Measurements from ENCODE around the gene TMEM164.

Gene TMEM164

GRCh38 chrX:110171442-110171841 is 168.5 kb downstream of the TMEM164 start:
- DNase-seq: no peak

GRCh38 chrX:110172215-110172614 is 169.3 kb downstream of the TMEM164 start:
- DNase-seq: no peak

GRCh38 chrX:110173192-110174175 is 170.6 kb downstream of the TMEM164 start:
- DNase-seq: no peak

GRCh38 chrX:110175146-110175545 is 172.2 kb downstream of the TMEM164 start:
- DNase-seq: peak; percentile 48 to 77 (median 76)

GRCh38 chrX:110175696-110176095 is 172.8 kb downstream of the TMEM164 start:
- no peak for DNase-seq

GRCh38 chrX:110178179-110178865 is 175.4 kb downstream of the TMEM164 start:
- DNase-seq: no peak

GRCh38 chrX:110180176-110180927 is 177.4 kb downstream of the TMEM164 start:
- no peak for DNase-seq

- no peak for DNase-seq
Measured at GRCh38 chrX:110180928-110181310, 178.0 kb downstream of the TMEM164 start.

GRCh38 chrX:110181459-110182137 is 178.7 kb downstream of the TMEM164 start:
- DNase-seq: no peak

GRCh38 chrX:110182362-110182761 is 179.4 kb downstream of the TMEM164 start:
- no peak for DNase-seq

- no peak for DNase-seq
Measured at GRCh38 chrX:110182865-110183264, 180.0 kb downstream of the TMEM164 start.

GRCh38 chrX:110183314-110183713 is 180.4 kb downstream of the TMEM164 start:
- no peak for DNase-seq

GRCh38 chrX:110188701-110189558 is 186.0 kb downstream of the TMEM164 start:
- DNase-seq: peak in 2 of 4 experiments; percentile 9 to 23

GRCh38 chrX:110192516-110192915 is 189.6 kb downstream of the TMEM164 start:
- DNase-seq: no peak

- DNase-seq: no peak
Measured at GRCh38 chrX:110194977-110195376, 192.1 kb downstream of the TMEM164 start.

GRCh38 chrX:110201799-110202198 is 198.9 kb downstream of the TMEM164 start:
- no peak for DNase-seq

- DNase-seq: peak in 1 of 4 experiments; percentile 1
Measured at GRCh38 chrX:110204986-110205385, 202.1 kb downstream of the TMEM164 start.

- no peak for DNase-seq
Measured at GRCh38 chrX:110208092-110208491, 205.2 kb downstream of the TMEM164 start.

GRCh38 chrX:110210417-110211139 is 207.7 kb downstream of the TMEM164 start:
- DNase-seq: no peak

GRCh38 chrX:110211340-110211739 is 208.4 kb downstream of the TMEM164 start:
- DNase-seq: no peak

- no peak for DNase-seq
Measured at GRCh38 chrX:110212299-110212698, 209.4 kb downstream of the TMEM164 start.
